Measurements from ENCODE around the gene GNMT. TPM values are rescaled to one million over a fixed set of nuclear protein-coding genes. Genes with fewer than 3 reads are reported as not detected.
"Not testable (repeated sequence)": the region's sequence is repeated elsewhere in the genome, so short reads cannot be mapped to it uniquely, and the experiment has no call there.

GNMT gene
- total and polyA plus RNA-seq, 5 donors, result 0.43 to 5.8 (median 0.88) TPM

GRCh38 chr6:42942444-42942843 lies 18.1 kb upstream of the GNMT start:
- H3K4me3 ChIP-seq (ENCODE audit: low read length), result no peak overlapping the region
- intact Hi-C loops (cut with DNase I), result no loop called here
- DNase-seq (peak in 1 of 3 donors; percentile 20), ATAC-seq (no peak)
- 72% methylated on average over 7 of the region's 7 CpGs for WGBS
- H3K4me1 ChIP-seq (ENCODE audit: control insufficient read depth, insufficient read depth, low read length), result no peaks in the 10 kb centered on the region
- no peak overlapping the region for H3K27ac ChIP-seq (ENCODE audit: low read length)
- H3K27me3 ChIP-seq (ENCODE audit: control insufficient read depth, insufficient read depth), result no peaks in the 10 kb centered on the region
- H3K9me3 ChIP-seq (ENCODE audit: control insufficient read depth, low read length), result no peaks in the 10 kb centered on the region

- H3K4me1 ChIP-seq (ENCODE audit: control insufficient read depth, insufficient read depth, low read length), result no peaks in the 10 kb centered on the region
- intact Hi-C loops (cut with DNase I), result no loop called here
- no peak overlapping the region for H3K4me3 ChIP-seq (ENCODE audit: low read length)
- DNase-seq (no peak), ATAC-seq (peak in 1 of 2 donors; percentile 18)
- no peaks in the 10 kb centered on the region for H3K27me3 ChIP-seq (ENCODE audit: control insufficient read depth, insufficient read depth)
- no peaks in the 10 kb centered on the region for H3K9me3 ChIP-seq (ENCODE audit: control insufficient read depth, low read length)
- no peak overlapping the region for H3K27ac ChIP-seq (ENCODE audit: low read length)
Measured at GRCh38 chr6:42947950-42948349, 12.6 kb upstream of the GNMT start.

GRCh38 chr6:42952389-42952788 lies 8.2 kb upstream of the GNMT start:
- 91% methylated on average over 4 of the region's 4 CpGs for WGBS
- Histone ChIP-seq H3K27ac (ENCODE audit: low read length) (no peak overlapping the region), H3K4me3 (ENCODE audit: low read length) (no peak overlapping the region), H3K9me3 (ENCODE audit: control insufficient read depth, low read length) (no peaks in the 10 kb centered on the region), H3K4me1 (ENCODE audit: control insufficient read depth, insufficient read depth, low read length) (no peaks in the 10 kb centered on the region), H3K27me3 (ENCODE audit: control insufficient read depth, insufficient read depth) (no peaks in the 10 kb centered on the region)
- DNase-seq, result no peak
- intact Hi-C loops (cut with DNase I), result no loop called here
- no peak for ATAC-seq

GRCh38 chr6:42954405-42954804 lies 6.1 kb upstream of the GNMT start:
- H3K27me3 ChIP-seq (ENCODE audit: control insufficient read depth, insufficient read depth); ATAC-seq; H3K4me3 ChIP-seq (ENCODE audit: low read length); intact Hi-C loops (cut with DNase I); DNase-seq; H3K4me1 ChIP-seq (ENCODE audit: control insufficient read depth, insufficient read depth, low read length); H3K27ac ChIP-seq (ENCODE audit: low read length); H3K9me3 ChIP-seq (ENCODE audit: control insufficient read depth, low read length): not testable (repeated sequence)
- 92% methylated on average over 4 of the region's 4 CpGs for WGBS

GRCh38 chr6:42958125-42958524 lies 2.4 kb upstream of the GNMT start:
- ATAC-seq (no peak), DNase-seq (no peak)
- Histone ChIP-seq H3K27me3 (ENCODE audit: control insufficient read depth, insufficient read depth) (no peaks in the 10 kb centered on the region), H3K4me3 (ENCODE audit: low read length) (no peak overlapping the region), H3K27ac (ENCODE audit: low read length) (no peak overlapping the region), H3K9me3 (ENCODE audit: control insufficient read depth, low read length) (no peaks in the 10 kb centered on the region), H3K4me1 (ENCODE audit: control insufficient read depth, insufficient read depth, low read length) (no peaks in the 10 kb centered on the region)
- WGBS, result 86% methylated on average over 8 of the region's 8 CpGs
- intact Hi-C loops (cut with DNase I), result no loop called here

- no peaks in the 10 kb centered on the region for H3K4me1 ChIP-seq (ENCODE audit: control insufficient read depth, insufficient read depth, low read length)
Measured at GRCh38 chr6:42959917-42960242, 674 bp upstream of the GNMT start.

GRCh38 chr6:42961020-42961470 lies 491 bp downstream of the GNMT start:
- intact Hi-C loops (cut with DNase I), result no loop called here
- 29% methylated on average over 15 of the region's 15 CpGs for WGBS
- Histone ChIP-seq H3K9me3 (ENCODE audit: control insufficient read depth, low read length) (no peaks in the 10 kb centered on the region), H3K4me1 (ENCODE audit: control insufficient read depth, insufficient read depth, low read length) (no peaks in the 10 kb centered on the region), H3K27ac (ENCODE audit: low read length) (no peak overlapping the region), H3K4me3 (ENCODE audit: low read length) (peak overlapping the region; percentile 29), H3K27me3 (ENCODE audit: control insufficient read depth, insufficient read depth) (no peaks in the 10 kb centered on the region)
- ATAC-seq (no peak), DNase-seq (peak in 1 of 3 donors; percentile 18)

More at GRCh38 chr6:42959917-42960242, 674 bp upstream of the GNMT start:
- 23% methylated on average over 13 of the region's 13 CpGs for WGBS
- Histone ChIP-seq H3K9me3 (ENCODE audit: control insufficient read depth, low read length) (no peaks in the 10 kb centered on the region), H3K27me3 (ENCODE audit: control insufficient read depth, insufficient read depth) (no peaks in the 10 kb centered on the region), H3K4me3 (ENCODE audit: low read length) (peak overlapping the region; percentile 29), H3K27ac (ENCODE audit: low read length) (no peak overlapping the region)
- ATAC-seq, result peak in 1 of 2 donors; percentile 24
- intact Hi-C loops (cut with DNase I), result no loop called here
- no peak for DNase-seq

GRCh38 chr6:42962096-42962495 lies 1.5 kb downstream of the GNMT start:
- Histone ChIP-seq H3K4me1 (ENCODE audit: control insufficient read depth, insufficient read depth, low read length) (no peaks in the 10 kb centered on the region), H3K27ac (ENCODE audit: low read length) (no peak overlapping the region), H3K4me3 (ENCODE audit: low read length) (no peak overlapping the region), H3K9me3 (ENCODE audit: control insufficient read depth, low read length) (no peaks in the 10 kb centered on the region), H3K27me3 (ENCODE audit: control insufficient read depth, insufficient read depth) (no peaks in the 10 kb centered on the region)
- no peak for ATAC-seq
- peak in 1 of 3 donors; percentile 39 for DNase-seq
- intact Hi-C loops (cut with DNase I), result no loop called here
- whole genome bisulfite sequencing, result 89% methylated on average over 12 of the region's 12 CpGs

- Histone ChIP-seq H3K27me3 (ENCODE audit: control insufficient read depth, insufficient read depth) (no peaks in the 10 kb centered on the region), H3K9me3 (ENCODE audit: control insufficient read depth, low read length) (no peaks in the 10 kb centered on the region), H3K4me1 (ENCODE audit: control insufficient read depth, insufficient read depth, low read length) (no peaks in the 10 kb centered on the region), H3K4me3 (ENCODE audit: low read length) (no peak overlapping the region), H3K27ac (ENCODE audit: low read length) (no peak overlapping the region)
- intact Hi-C loops (cut with DNase I), result no loop called here
- ATAC-seq (no peak), DNase-seq (peak in 1 of 3 donors; percentile 24)
- 91% methylated on average over 13 of the region's 13 CpGs for WGBS
Measured at GRCh38 chr6:42962502-42963178, 2.1 kb downstream of the GNMT start.

- Histone ChIP-seq H3K4me1 (ENCODE audit: control insufficient read depth, insufficient read depth, low read length) (no peaks in the 10 kb centered on the region), H3K27me3 (ENCODE audit: control insufficient read depth, insufficient read depth) (no peaks in the 10 kb centered on the region), H3K27ac (ENCODE audit: low read length) (no peak overlapping the region), H3K9me3 (ENCODE audit: control insufficient read depth, low read length) (no peaks in the 10 kb centered on the region), H3K4me3 (ENCODE audit: low read length) (no peak overlapping the region)
- 85% methylated on average over 12 of the region's 12 CpGs for WGBS
- ATAC-seq (no peak), DNase-seq (peak in 1 of 3 donors; percentile 27)
- intact Hi-C loops (cut with DNase I), result no loop called here
Measured at GRCh38 chr6:42963179-42963854, 2.8 kb downstream of the GNMT start.

- whole genome bisulfite sequencing, result 82% methylated on average over 9 of the region's 9 CpGs
- no peak overlapping the region for H3K4me3 ChIP-seq (ENCODE audit: low read length)
- intact Hi-C loops (cut with DNase I), result no loop called here
- ATAC-seq (no peak), DNase-seq (peak in 1 of 3 donors; percentile 29)
- H3K27me3 ChIP-seq (ENCODE audit: control insufficient read depth, insufficient read depth), result no peaks in the 10 kb centered on the region
- no peaks in the 10 kb centered on the region for H3K4me1 ChIP-seq (ENCODE audit: control insufficient read depth, insufficient read depth, low read length)
- no peak overlapping the region for H3K27ac ChIP-seq (ENCODE audit: low read length)
- no peaks in the 10 kb centered on the region for H3K9me3 ChIP-seq (ENCODE audit: control insufficient read depth, low read length)
Measured at GRCh38 chr6:42963855-42964605, 3.5 kb downstream of the GNMT start.
